Ectodermal cell (in vitro differentiated cells): ENCODE data around the gene RPL39L.

Source experiments
- H3K27ac ChIP-seq: 2 replicates; pipeline ENCODE4 v1.7.0; 2013; ENCODE audit warnings: mild to moderate bottlenecking, low read depth, low read length; ENCODE audit not compliant: insufficient read depth, poor library complexity, severe bottlenecking
- H3K27me3 ChIP-seq: 2 replicates; pipeline ENCODE4 v1.7.0; 2013; ENCODE audit warnings: mild to moderate bottlenecking, low read length; ENCODE audit not compliant: insufficient read depth, control insufficient read depth, poor library complexity, severe bottlenecking
- H3K36me3 ChIP-seq: one replicate; pipeline ENCODE4 v1.7.0; 2013; ENCODE audit warnings: low read length; ENCODE audit not compliant: control insufficient read depth, insufficient read depth
- H3K4me1 ChIP-seq: one replicate; pipeline ENCODE4 v1.7.0; 2013; ENCODE audit warnings: low read length; ENCODE audit not compliant: control insufficient read depth, insufficient read depth
- H3K4me3 ChIP-seq: 2 replicates; pipeline ENCODE4 v1.7.0; 2013; ENCODE audit warnings: low read depth, low read length, control low read depth; ENCODE audit not compliant: insufficient read depth
- H3K9me3 ChIP-seq: 2 replicates; pipeline ENCODE4 v1.7.0; 2013; ENCODE audit warnings: mild to moderate bottlenecking, low read length, moderate library complexity; ENCODE audit not compliant: control insufficient read depth
- WGBS, 2 experiments: methylation state at CpG; one replicate each; pipeline ENCODE4 v1.1.7; 2013; ENCODE audit warnings: missing lambda C conversion rate in 2 of 2; 5-methylcytosine and 5-hydroxymethylcytosine counted together

Gene RPL39L

DNA sequence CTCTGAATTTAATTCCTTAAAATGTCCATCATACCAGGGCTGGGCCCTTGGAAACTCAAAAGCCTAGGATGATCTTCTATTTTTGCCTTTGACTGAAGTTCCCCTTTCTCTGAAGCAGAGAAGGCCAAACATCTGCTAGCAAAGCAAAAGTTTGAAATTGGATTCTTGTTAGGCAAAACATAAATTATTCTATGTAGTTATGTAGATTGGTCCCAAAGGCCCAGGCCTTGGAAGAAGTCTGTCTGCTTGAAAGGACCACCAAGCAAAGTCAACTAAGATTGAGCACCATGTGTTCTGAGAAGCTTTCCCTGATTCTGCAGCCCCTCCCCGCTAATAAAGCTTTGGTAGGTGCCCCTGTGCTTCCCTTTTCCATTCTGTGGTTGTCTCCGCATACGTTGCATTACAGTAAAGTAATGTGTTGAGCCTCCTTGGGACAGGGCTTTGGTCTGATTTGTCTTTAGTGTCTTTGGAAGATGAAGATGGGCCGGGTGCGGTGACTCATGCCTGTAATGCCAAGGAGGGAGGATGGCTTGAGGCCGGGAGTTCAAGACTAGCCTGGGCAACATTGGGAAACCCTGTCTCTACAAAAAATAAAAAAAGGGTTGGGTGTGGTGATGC is 56.4 kb downstream of the RPL39L start:
- Histone ChIP-seq H3K27ac (no peak overlapping the region), H3K36me3 (no peaks in the 10 kb centered on the region)
- 94 to 97% methylated on average over 6 of the region's 6 CpGs for WGBS, 2 experiments

DNA sequence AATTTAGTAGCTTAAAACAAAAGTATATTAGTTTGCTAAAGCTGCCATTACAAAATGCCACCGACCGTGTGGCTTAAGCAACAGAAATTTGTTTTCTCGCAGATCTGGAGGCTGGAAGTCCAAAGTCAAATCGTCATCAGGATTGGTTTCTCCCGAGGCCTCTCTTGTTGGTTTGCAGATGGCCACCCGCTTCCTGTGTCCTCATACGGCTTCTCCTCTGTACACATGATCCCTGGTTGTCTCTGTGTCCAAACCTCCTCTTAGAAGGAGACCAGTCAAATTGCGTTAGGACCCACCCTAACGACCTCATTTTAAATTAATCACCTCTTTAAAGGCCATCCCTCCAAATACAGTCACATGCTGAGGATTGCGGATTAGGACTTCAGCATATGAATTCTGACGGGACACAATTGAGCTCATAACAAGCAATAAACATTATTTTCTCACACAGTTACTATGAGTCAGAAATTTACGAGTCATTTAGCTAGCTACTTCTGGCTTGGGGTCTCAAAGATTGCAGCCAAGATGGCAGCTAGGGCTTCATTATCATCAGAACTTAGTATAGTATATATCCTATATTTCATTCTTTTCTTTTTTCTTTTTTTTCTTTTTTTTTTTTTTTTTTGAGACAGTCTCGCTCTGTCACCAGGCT is 58.4 kb downstream of the RPL39L start:
- 92 to 95% methylated on average over 13 of the region's 13 CpGs for WGBS, 2 experiments

More for the DNA sequence above, 56.4 kb downstream of the RPL39L start:
- Histone ChIP-seq H3K4me1 (no peaks in the 10 kb centered on the region), H3K27me3 (no peaks in the 10 kb centered on the region), H3K4me3 (no peak overlapping the region), H3K9me3 (no peaks in the 10 kb centered on the region)

DNA sequence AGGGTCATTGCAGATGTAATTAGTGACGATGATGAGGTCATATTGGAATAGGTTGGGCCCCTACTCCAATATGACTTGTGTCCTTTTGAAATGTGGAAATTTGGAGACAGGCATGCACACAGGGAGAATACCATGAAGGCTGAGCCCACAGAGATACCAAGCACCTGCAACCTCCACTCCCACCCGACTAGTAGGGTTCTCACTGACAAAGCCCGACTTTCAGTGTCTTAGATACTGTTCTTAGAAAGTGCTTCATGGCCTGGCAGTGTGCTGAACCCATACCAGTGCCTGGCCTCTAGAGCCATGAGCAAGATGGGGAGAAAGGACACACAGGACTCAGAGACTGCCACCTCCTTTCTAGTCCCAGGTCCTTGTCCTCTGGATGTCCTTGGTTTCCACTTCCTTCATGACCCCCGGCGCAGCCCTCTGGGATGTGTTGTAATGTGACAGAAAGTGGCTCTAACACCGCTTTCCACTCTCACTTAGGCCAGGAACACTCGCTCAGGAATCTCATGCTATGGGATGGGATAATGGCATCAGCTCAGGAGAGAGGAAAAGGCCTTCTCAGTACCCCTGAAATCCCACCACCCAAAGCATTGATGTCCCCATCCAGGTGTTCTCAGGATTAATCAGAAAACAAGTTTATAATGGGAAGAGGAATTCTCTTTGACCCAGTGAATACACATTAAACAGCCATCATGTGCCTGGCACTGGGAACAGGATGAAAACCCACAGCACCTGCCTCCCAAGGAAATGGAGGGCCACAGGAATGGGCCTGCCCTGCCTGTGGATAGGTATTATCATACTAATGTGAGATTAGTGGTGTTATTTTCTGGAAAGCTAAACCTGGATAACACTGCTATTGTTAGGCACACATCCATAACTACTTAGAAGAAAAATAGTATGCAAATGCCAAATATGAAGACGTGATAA is 59.9 kb downstream of the RPL39L start:
- no peaks in the 10 kb centered on the region for H3K27me3 ChIP-seq
- H3K36me3 ChIP-seq = peaks cover 16% of the 10 kb centered on the region
- H3K4me3 ChIP-seq = no peak overlapping the region
- WGBS, 2 experiments = 93 to 94% methylated on average over 8 of the region's 8 CpGs
- no peak overlapping the region for H3K27ac ChIP-seq
- no peaks in the 10 kb centered on the region for H3K4me1 ChIP-seq
- no peaks in the 10 kb centered on the region for H3K9me3 ChIP-seq

More for the DNA sequence above, 58.4 kb downstream of the RPL39L start:
- peaks cover 12% of the 10 kb centered on the region for H3K36me3 ChIP-seq
- H3K4me3 ChIP-seq = no peak overlapping the region
- no peaks in the 10 kb centered on the region for H3K9me3 ChIP-seq
- H3K27me3 ChIP-seq = no peaks in the 10 kb centered on the region
- no peaks in the 10 kb centered on the region for H3K4me1 ChIP-seq
- no peak overlapping the region for H3K27ac ChIP-seq

DNA sequence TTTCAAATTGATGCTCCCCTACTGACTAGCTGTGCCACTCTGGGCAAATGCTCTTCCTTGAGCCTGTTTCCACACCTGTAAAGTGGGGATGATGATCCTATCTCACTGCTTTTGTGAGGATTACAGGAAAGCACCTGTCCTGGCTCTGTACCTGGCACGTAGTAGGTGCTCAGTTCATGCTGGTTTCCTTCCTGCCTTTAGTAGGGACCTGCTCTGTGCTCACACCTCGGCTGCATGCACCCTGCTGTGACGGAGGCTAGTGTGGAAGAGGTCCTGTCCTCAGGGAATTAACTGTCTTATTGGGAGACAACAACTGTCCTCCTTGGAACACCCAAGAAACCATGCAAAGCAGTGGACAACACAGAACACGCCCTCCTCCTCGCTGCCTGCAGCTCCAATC is 61.8 kb downstream of the RPL39L start:
- Histone ChIP-seq H3K36me3 (peaks cover 22% of the 10 kb centered on the region), H3K9me3 (no peaks in the 10 kb centered on the region), H3K4me3 (no peak overlapping the region), H3K27me3 (no peaks in the 10 kb centered on the region), H3K27ac (no peak overlapping the region), H3K4me1 (no peaks in the 10 kb centered on the region)
- WGBS, 2 experiments = 87 to 94% methylated on average over 5 of the region's 5 CpGs

GRCh38 chr3:187077085-187077484 is 62.2 kb downstream of the RPL39L start:
- 93 to 96% methylated on average over 3 of the region's 3 CpGs for WGBS, 2 experiments
- Histone ChIP-seq H3K36me3 (peaks cover 22% of the 10 kb centered on the region), H3K27me3 (no peaks in the 10 kb centered on the region), H3K27ac (no peak overlapping the region), H3K4me3 (no peak overlapping the region), H3K9me3 (no peaks in the 10 kb centered on the region), H3K4me1 (no peaks in the 10 kb centered on the region)

DNA sequence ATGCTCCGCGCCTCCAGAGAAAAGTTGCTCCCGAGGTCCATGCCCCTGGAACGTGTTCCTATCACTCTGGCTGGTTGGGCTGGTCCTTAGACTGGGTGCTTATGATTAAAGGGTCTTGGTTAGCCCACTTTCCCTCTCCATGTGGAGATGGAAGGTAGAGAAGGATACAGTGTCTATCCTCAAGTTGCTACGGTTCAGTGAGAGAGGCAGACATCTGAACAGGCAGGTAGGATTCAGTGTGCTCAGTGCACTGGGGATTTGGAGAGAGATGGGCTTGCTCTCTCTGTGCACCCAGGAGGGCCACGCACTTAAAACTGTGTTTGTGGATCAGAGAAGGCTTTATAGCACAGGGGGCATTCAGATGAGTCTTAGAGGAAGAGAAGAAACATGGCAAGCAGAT is 63.0 kb downstream of the RPL39L start:
- no peaks in the 10 kb centered on the region for H3K27me3 ChIP-seq
- no peaks in the 10 kb centered on the region for H3K9me3 ChIP-seq
- WGBS, 2 experiments = 97% methylated on average over 6 of the region's 6 CpGs

GRCh38 chr3:187074846-187075245 is 64.5 kb downstream of the RPL39L start:
- Histone ChIP-seq H3K27me3 (no peaks in the 10 kb centered on the region), H3K4me1 (no peaks in the 10 kb centered on the region), H3K36me3 (peaks cover 26% of the 10 kb centered on the region), H3K9me3 (no peaks in the 10 kb centered on the region), H3K27ac (no peak overlapping the region), H3K4me3 (no peak overlapping the region)

More for the DNA sequence above, 63.0 kb downstream of the RPL39L start:
- Histone ChIP-seq H3K4me1 (no peaks in the 10 kb centered on the region), H3K27ac (no peak overlapping the region), H3K36me3 (peaks cover 22% of the 10 kb centered on the region), H3K4me3 (no peak overlapping the region)

- H3K27ac ChIP-seq = no peak overlapping the region
- peaks cover 27% of the 10 kb centered on the region for H3K36me3 ChIP-seq
- H3K4me3 ChIP-seq = no peak overlapping the region
- no peaks in the 10 kb centered on the region for H3K9me3 ChIP-seq
- no peaks in the 10 kb centered on the region for H3K27me3 ChIP-seq
- 93% methylated on average over 5 of the region's 5 CpGs for WGBS, 2 experiments
- no peaks in the 10 kb centered on the region for H3K4me1 ChIP-seq
Observed at GRCh38 chr3:187073581-187074098, 65.7 kb downstream of the RPL39L start.

DNA sequence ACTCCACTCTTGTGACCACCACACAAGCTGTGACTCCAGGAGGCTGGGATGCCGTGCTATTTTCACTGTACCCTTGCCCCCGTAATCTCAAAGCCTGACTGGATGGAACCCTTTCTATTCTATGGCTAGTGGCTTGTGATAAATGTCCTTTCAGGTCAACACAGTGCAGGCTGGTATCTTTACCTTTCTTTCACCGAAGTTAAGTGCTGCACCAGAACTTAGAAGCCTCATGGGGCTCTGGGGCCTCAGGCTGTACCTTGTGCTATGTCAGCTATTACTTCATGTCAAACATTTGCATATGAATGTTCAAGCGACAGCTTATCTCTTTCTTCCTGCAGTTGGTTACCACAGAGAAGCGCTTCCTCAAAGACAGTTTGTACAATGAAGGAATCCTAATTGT is 66.8 kb downstream of the RPL39L start:
- H3K27ac ChIP-seq = no peak overlapping the region
- no peaks in the 10 kb centered on the region for H3K9me3 ChIP-seq
- H3K4me1 ChIP-seq = no peaks in the 10 kb centered on the region
- peaks cover 28% of the 10 kb centered on the region for H3K36me3 ChIP-seq
- H3K27me3 ChIP-seq = no peaks in the 10 kb centered on the region
- 80 to 82% methylated on average over 5 of the region's 5 CpGs for WGBS, 2 experiments
- no peak overlapping the region for H3K4me3 ChIP-seq

GRCh38 chr3:187072102-187072501 is 67.2 kb downstream of the RPL39L start:
- 90 to 94% methylated on average over 3 of the region's 3 CpGs for WGBS, 2 experiments
- Histone ChIP-seq H3K27me3 (no peaks in the 10 kb centered on the region), H3K9me3 (no peaks in the 10 kb centered on the region), H3K36me3 (peaks cover 25% of the 10 kb centered on the region), H3K27ac (no peak overlapping the region), H3K4me3 (no peak overlapping the region), H3K4me1 (no peaks in the 10 kb centered on the region)
